HG03460 (cell line): ENCODE results near the gene SHROOM1.

Experiments
- ATAC-seq: cut with Tn5 transposase; IDR thresholded peaks from one replicate; pipeline ENCODE4 v1.9.1; 2021; ENCODE audit not compliant: unreplicated experiment

The SHROOM1 gene

GRCh38 chr5:132825834-132826391, 4.5 kb downstream of the SHROOM1 start:
- no peak for ATAC-seq

- ATAC-seq: no peak
Observed at GRCh38 chr5:132825033-132825833, 5.2 kb downstream of the SHROOM1 start.

- no peak for ATAC-seq
Observed at GRCh38 chr5:132824426-132824825, 6.0 kb downstream of the SHROOM1 start.

- no peak for ATAC-seq
Observed at GRCh38 chr5:132823481-132824050, 6.9 kb downstream of the SHROOM1 start.

- no peak for ATAC-seq
Observed at GRCh38 chr5:132822650-132823480, 7.6 kb downstream of the SHROOM1 start.

GRCh38 chr5:132821791-132822190, 8.7 kb downstream of the SHROOM1 start:
- ATAC-seq: no peak

- no peak for ATAC-seq
Observed at GRCh38 chr5:132821350-132821749, 9.1 kb downstream of the SHROOM1 start.

GRCh38 chr5:132820162-132820754, 10.2 kb downstream of the SHROOM1 start:
- peak; percentile 84 for ATAC-seq

- ATAC-seq: no peak
Observed at GRCh38 chr5:132819468-132819867, 11.0 kb downstream of the SHROOM1 start.

- no peak for ATAC-seq
Observed at GRCh38 chr5:132817011-132817410, 13.4 kb downstream of the SHROOM1 start.

GRCh38 chr5:132816554-132816953, 13.9 kb downstream of the SHROOM1 start:
- no peak for ATAC-seq

- no peak for ATAC-seq
Observed at GRCh38 chr5:132816083-132816482, 14.4 kb downstream of the SHROOM1 start.

- ATAC-seq: no peak
Observed at GRCh38 chr5:132815454-132815853, 15.0 kb downstream of the SHROOM1 start.

- no peak for ATAC-seq
Observed at GRCh38 chr5:132814503-132815294, 15.7 kb downstream of the SHROOM1 start.

GRCh38 chr5:132813599-132814502, 16.6 kb downstream of the SHROOM1 start:
- no peak for ATAC-seq

GRCh38 chr5:132812781-132813598, 17.5 kb downstream of the SHROOM1 start, which contains the start of gene SOWAHA:
Gene SOWAHA (plus strand): TSS chr5:132813302. CDS start chr5:132813622, 320 bp downstream.
- no peak for ATAC-seq

GRCh38 chr5:132812123-132812765, 18.2 kb downstream of the SHROOM1 start:
- no peak for ATAC-seq

GRCh38 chr5:132810605-132811004, 19.8 kb downstream of the SHROOM1 start:
- ATAC-seq: no peak
